Testis (tissue), 2 donors: ENCODE results near the gene KCNJ14.

ENCODE experiments used
- POLR2A ChIP-seq: fragments of 450-650 bp; IDR thresholded peaks from one replicate; pipeline ENCODE4 v1.6.1; 2017; ENCODE audit warnings: antibody characterized with exemption, mild to moderate bottlenecking, moderate library complexity
- TF ChIP-seq, protein P1 (sequence below), 3 experiments: fragments of 450-650 bp in 2 of 3; fragments of 200-600 bp in 1 of 3; sonication (generic) in 1 of 3; IDR thresholded peaks; one replicate each; pipeline ENCODE4 v1.5.1; 2016 to 2019; ENCODE audit warnings: antibody characterized with exemption in 3 of 3, mild to moderate bottlenecking in 2 of 3, moderate library complexity in 1 of 3

GRCh38 chr19:48484931-48485612, 29.7 kb downstream of the KCNJ14 start:
- TF ChIP-seq, protein P1, sequence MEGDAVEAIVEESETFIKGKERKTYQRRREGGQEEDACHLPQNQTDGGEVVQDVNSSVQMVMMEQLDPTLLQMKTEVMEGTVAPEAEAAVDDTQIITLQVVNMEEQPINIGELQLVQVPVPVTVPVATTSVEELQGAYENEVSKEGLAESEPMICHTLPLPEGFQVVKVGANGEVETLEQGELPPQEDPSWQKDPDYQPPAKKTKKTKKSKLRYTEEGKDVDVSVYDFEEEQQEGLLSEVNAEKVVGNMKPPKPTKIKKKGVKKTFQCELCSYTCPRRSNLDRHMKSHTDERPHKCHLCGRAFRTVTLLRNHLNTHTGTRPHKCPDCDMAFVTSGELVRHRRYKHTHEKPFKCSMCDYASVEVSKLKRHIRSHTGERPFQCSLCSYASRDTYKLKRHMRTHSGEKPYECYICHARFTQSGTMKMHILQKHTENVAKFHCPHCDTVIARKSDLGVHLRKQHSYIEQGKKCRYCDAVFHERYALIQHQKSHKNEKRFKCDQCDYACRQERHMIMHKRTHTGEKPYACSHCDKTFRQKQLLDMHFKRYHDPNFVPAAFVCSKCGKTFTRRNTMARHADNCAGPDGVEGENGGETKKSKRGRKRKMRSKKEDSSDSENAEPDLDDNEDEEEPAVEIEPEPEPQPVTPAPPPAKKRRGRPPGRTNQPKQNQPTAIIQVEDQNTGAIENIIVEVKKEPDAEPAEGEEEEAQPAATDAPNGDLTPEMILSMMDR (IDR thresholded peaks at IDR 0.05), result no peak
- no peak for TF ChIP-seq POLR2A
